HG02588 (cell line): ENCODE data around the gene AIPL1.

Experiments used
- ATAC-seq: cut with Tn5 transposase; IDR thresholded peaks from one replicate; pipeline ENCODE4 v1.9.1; 2021; ENCODE audit warnings: mild to moderate bottlenecking, moderate library complexity; ENCODE audit not compliant: unreplicated experiment

Gene AIPL1

DNA sequence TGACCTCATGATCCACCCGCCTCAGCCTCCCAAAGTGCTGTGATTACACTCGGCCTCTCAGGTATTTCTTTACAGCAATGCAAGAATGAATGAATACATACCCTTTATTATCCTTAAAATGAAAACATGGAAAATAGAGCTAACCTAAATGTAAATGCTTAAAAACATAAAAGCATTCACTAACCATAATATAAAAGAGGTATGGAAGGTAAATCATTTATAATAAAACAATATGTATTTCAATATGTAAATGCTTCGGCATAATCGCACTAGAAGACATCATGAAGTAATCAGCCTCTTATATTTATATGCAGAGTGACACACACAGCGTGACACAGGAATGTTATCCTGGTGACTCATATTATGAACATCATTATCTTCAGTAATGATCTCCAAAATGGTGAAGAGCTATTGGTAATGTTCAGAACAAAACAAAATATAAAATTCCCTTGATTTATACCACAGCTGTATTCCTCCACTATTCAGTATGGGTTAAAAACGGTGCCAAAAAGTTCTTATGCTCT is 53.9 kb downstream of the AIPL1 start:
- no peak for ATAC-seq

- ATAC-seq: no peak
These were observed 57.0 kb downstream of the AIPL1 start for GRCh38 chr17:6377906-6378305.

DNA sequence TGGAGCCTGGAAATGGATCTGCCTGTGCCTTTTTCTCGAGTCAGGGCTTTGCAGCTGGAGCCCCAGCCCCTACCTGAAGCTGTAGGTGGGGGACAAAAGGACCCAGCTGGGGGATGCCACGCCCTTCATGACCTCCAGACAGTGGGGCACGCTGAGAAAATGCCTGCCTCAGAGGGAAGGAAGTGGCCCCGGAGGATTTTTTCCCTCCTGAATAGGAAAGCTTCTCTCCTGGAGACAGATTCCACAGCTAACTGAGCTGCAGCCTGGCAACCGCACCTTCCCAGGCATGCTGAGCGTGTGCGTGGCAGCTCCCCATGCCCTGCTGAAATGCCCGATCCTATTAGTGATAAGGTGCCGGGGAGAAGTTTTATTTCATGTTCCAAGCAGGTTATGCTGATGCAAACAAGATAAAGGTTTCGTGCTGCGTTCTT is 58.0 kb downstream of the AIPL1 start:
- ATAC-seq: no peak

DNA sequence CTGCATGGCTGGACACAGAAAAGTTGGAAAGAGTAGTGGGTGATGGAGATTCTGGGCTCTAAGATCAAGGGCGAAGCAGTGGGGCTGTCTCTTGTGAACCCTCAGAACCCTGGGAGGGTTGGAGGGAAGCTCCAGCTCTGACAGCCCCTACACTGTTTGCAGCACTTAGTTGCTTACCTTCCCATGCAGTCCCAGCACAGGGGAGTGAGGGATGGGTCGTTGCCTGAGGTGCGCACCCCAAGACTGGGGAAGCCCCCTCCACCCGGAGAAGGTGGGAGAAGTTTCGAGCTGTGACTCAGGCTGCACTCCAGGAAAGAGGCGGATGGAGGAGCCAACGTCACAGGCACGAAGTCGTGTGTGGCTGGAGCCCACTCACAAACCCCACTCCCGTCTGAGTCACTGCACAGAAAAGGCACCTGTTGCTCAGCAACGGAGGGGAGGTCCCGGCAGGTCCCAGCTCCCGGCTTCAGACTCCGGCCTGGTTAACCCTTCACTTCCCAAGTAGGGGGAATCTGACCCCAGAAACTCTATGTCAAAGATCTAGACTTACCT is 60.1 kb downstream of the AIPL1 start:
- no peak for ATAC-seq

DNA sequence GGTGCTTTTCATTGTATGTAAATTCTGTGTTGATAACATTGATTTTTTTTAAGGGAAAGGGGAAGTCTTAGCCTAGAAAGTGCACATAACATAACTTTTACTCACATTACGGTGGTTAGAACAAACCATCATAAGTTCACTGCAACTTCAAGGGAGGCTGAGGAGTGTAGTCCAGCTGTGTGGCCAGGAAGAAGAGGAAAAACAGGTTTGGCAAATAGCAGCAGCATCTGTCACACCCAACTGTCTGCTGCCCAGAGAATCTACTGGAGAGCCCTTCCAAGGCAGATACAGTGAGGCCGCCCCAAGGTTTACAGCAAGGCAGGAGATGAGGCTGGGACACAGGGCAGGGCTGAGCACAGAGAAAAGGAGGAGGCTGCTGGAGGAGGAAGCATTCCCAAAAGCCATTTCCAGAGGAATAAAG is 60.6 kb downstream of the AIPL1 start:
- no peak for ATAC-seq
